ENCODE results near the gene BICC1.

GRCh38 chr10:58826694-58827093 lies 314.0 kb downstream of the BICC1 start:
- TF ChIP-seq CTCF (IDR thresholded peaks at IDR 0.05 in 2 of 3, conservative IDR thresholded peaks at IDR 0.05 in 1 of 3; ENCODE audit: borderline replicate concordance in 1 of 3, insufficient read depth in 1 of 3, low read depth in 2 of 3, low read length in 2 of 3) = no peak
- no peak for TF ChIP-seq POLR2AphosphoS5 (IDR thresholded peaks at IDR 0.05; ENCODE audit: low read depth, low read length)
- TF ChIP-seq POLR2A (IDR thresholded peaks at IDR 0.05; ENCODE audit: borderline replicate concordance, extremely low read depth, insufficient read depth, insufficient read length) = no peak
